Thoracic aorta (tissue), 2 donors: Measurements from ENCODE around the gene FAM83B. TPM values are rescaled to one million over a fixed set of nuclear protein-coding genes. Genes with fewer than 3 reads are reported as not detected.

Source experiments
- ATAC-seq: fragments of 150-250 bp; one replicate; pipeline ENCODE4 v1.8.0; 2017; ENCODE audit warnings: low read depth; ENCODE audit not compliant: insufficient number of reproducible peaks, low FRiP score
- DNase-seq: peaks from one replicate; pipeline ENCODE4 v3.0.0-alpha.2; 2020; ENCODE audit warnings: low spot score
- H3K27ac ChIP-seq, 2 donors: fragments of 200-600 bp; sonication (generic); 1 replicate in 1 of 2; 2 replicates in 1 of 2; pipeline ENCODE4 v1.5.1; 2016; ENCODE audit warnings: mild to moderate bottlenecking in 2 of 2, moderate library complexity in 2 of 2
- H3K27me3 ChIP-seq: fragments of 200-600 bp; sonication (generic); replicated peaks from 2 replicates; pipeline ENCODE4 v1.6.0; 2016; ENCODE audit warnings: mild to moderate bottlenecking; ENCODE audit not compliant: insufficient read depth
- H3K36me3 ChIP-seq: fragments of 200-600 bp; sonication (generic); one replicate; pipeline ENCODE4 v1.5.1; 2016
- H3K4me1 ChIP-seq, 2 donors: fragments of 200-600 bp; sonication (generic); 1 replicate in 1 of 2; 2 replicates in 1 of 2; pipeline versions ENCODE4 v1.5.1 to v1.6.0; 2016; ENCODE audit warnings: low read depth in 2 of 2, mild to moderate bottlenecking in 1 of 2; ENCODE audit not compliant: control insufficient read depth in 1 of 2
- H3K4me3 ChIP-seq: fragments of 200-600 bp; sonication (generic); 2 replicates; pipeline ENCODE4 v1.5.1; 2016; ENCODE audit warnings: mild to moderate bottlenecking
- H3K9me3 ChIP-seq: fragments of 200-600 bp; sonication (generic); 2 replicates; pipeline ENCODE4 v1.5.1; 2016
- CTCF ChIP-seq: fragments of 200-600 bp; sonication (generic); IDR thresholded peaks from one replicate; pipeline ENCODE4 v1.5.1; 2019; ENCODE audit warnings: antibody characterized with exemption
- total RNA-seq, 2 donors: library from RNA; depleted of rRNA; stranded (reverse); fragments of >200 nt; gene quantifications; one replicate each; pipeline versions ENCODE4 v1.1.0 to v1.2.3, GENCODE V29; 2016

Gene FAM83B
- total RNA-seq, 2 donors from 2014 or later = not detected

GRCh38 chr6:54897462-54898189 is 51.1 kb downstream of the FAM83B start:
- DNase-seq = no peak
- H3K9me3 ChIP-seq = no peaks in the 10 kb centered on the region
- no peak for TF ChIP-seq CTCF

GRCh38 chr6:54898767-54899166 is 52.2 kb downstream of the FAM83B start:
- Histone ChIP-seq H3K36me3 (no peaks in the 10 kb centered on the region), H3K27me3 (no peaks in the 10 kb centered on the region), H3K9me3 (no peaks in the 10 kb centered on the region), H3K4me3 (no peak overlapping the region), H3K4me1 (no peaks in the 10 kb centered on the region), H3K27ac (no peak overlapping the region)
- no peak for TF ChIP-seq CTCF
- no peak for ATAC-seq
- DNase-seq = no peak

More at GRCh38 chr6:54897462-54898189, 51.1 kb downstream of the FAM83B start:
- Histone ChIP-seq H3K4me1 (no peaks in the 10 kb centered on the region), H3K27ac (no peak overlapping the region), H3K4me3 (no peak overlapping the region), H3K36me3 (no peaks in the 10 kb centered on the region), H3K27me3 (no peaks in the 10 kb centered on the region)
- ATAC-seq = no peak

GRCh38 chr6:54899442-54899841 is 52.9 kb downstream of the FAM83B start:
- no peaks in the 10 kb centered on the region for H3K36me3 ChIP-seq
- TF ChIP-seq CTCF = no peak
- H3K9me3 ChIP-seq = no peaks in the 10 kb centered on the region
- ATAC-seq = no peak
- no peaks in the 10 kb centered on the region for H3K27me3 ChIP-seq
- H3K4me3 ChIP-seq = no peak overlapping the region
- no peak overlapping the region for H3K27ac ChIP-seq
- no peak for DNase-seq
- H3K4me1 ChIP-seq = no peaks in the 10 kb centered on the region

GRCh38 chr6:54899986-54900385 is 53.4 kb downstream of the FAM83B start:
- H3K4me3 ChIP-seq = no peak overlapping the region
- no peak for TF ChIP-seq CTCF
- DNase-seq (no peak), ATAC-seq (no peak)
- no peaks in the 10 kb centered on the region for H3K27me3 ChIP-seq
- no peaks in the 10 kb centered on the region for H3K36me3 ChIP-seq
- H3K27ac ChIP-seq = no peak overlapping the region
- H3K4me1 ChIP-seq = no peaks in the 10 kb centered on the region
- H3K9me3 ChIP-seq = no peaks in the 10 kb centered on the region

GRCh38 chr6:54900666-54901065 is 54.1 kb downstream of the FAM83B start:
- H3K36me3 ChIP-seq = no peaks in the 10 kb centered on the region
- H3K27me3 ChIP-seq = no peaks in the 10 kb centered on the region
- ATAC-seq (no peak), DNase-seq (no peak)
- H3K4me1 ChIP-seq = no peaks in the 10 kb centered on the region
- H3K4me3 ChIP-seq = no peak overlapping the region
- H3K27ac ChIP-seq = no peak overlapping the region
- no peaks in the 10 kb centered on the region for H3K9me3 ChIP-seq
- TF ChIP-seq CTCF = no peak
